RWPE2 (cell line): ENCODE measurements around the gene LRP2.
"Not testable (repeated sequence)": the region's sequence is repeated elsewhere in the genome, so short reads cannot be mapped to it uniquely, and the experiment has no call there.

ENCODE experiments used
- ATAC-seq: fragments of 200-7000 bp; cut with Tn5 transposase; 3 replicates; pipeline ENCODE4 v1.9.1; 2021; ENCODE audit warnings: low read depth
- DNase-seq: peaks from one replicate; pipeline ENCODE4 v3.0.0-alpha.2; 2020; ENCODE audit warnings: low spot score
- H3K27ac ChIP-seq: fragments of 450-650 bp; 2 replicates; pipeline ENCODE4 v1.5.1; 2017; ENCODE audit warnings: mild to moderate bottlenecking; ENCODE audit not compliant: poor library complexity, severe bottlenecking
- H3K27me3 ChIP-seq: fragments of 250-450 bp; sonication (Bioruptor Pico); 2 replicates; pipeline ENCODE4 v1.5.1; 2021; ENCODE audit warnings: mild to moderate bottlenecking, moderate library complexity; ENCODE audit not compliant: insufficient read depth, poor library complexity, severe bottlenecking
- H3K36me3 ChIP-seq: fragments of 250-450 bp; sonication (Bioruptor Pico); 2 replicates; pipeline ENCODE4 v1.5.1; 2020; ENCODE audit warnings: low read depth, mild to moderate bottlenecking, moderate library complexity
- H3K4me1 ChIP-seq: fragments of 250-450 bp; sonication (Bioruptor Pico); 2 replicates; pipeline ENCODE4 v1.5.1; 2021; ENCODE audit warnings: mild to moderate bottlenecking, moderate library complexity; ENCODE audit not compliant: insufficient read depth, poor library complexity, severe bottlenecking
- H3K4me3 ChIP-seq: fragments of 250-450 bp; sonication (Bioruptor Pico); 2 replicates; pipeline ENCODE4 v1.5.1; 2021; ENCODE audit warnings: mild to moderate bottlenecking, moderate library complexity; ENCODE audit not compliant: severe bottlenecking
- H3K9me3 ChIP-seq: fragments of 250-450 bp; sonication (Bioruptor Pico); 2 replicates; pipeline ENCODE4 v1.5.1; 2021; ENCODE audit warnings: mild to moderate bottlenecking, moderate library complexity; ENCODE audit not compliant: severe bottlenecking
- CTCF ChIP-seq: fragments of 450-650 bp; IDR thresholded peaks from one replicate; pipeline ENCODE4 v1.5.1; 2017; ENCODE audit warnings: mild to moderate bottlenecking, moderate library complexity; ENCODE audit not compliant: poor library complexity, severe bottlenecking

Gene LRP2

GRCh38 chr2:169323841-169324240, 38.5 kb downstream of the LRP2 start:
- Histone ChIP-seq H3K27ac (no peak overlapping the region), H3K36me3 (no peaks in the 10 kb centered on the region), H3K4me1 (no peaks in the 10 kb centered on the region), H3K9me3 (no peaks in the 10 kb centered on the region), H3K4me3 (no peak overlapping the region), H3K27me3 (peaks cover 24% of the 10 kb centered on the region)
- ATAC-seq (no peak), DNase-seq (no peak)
- no peak for TF ChIP-seq CTCF

- peaks cover 24% of the 10 kb centered on the region for H3K27me3 ChIP-seq
- DNase-seq (no peak), ATAC-seq (no peak)
- H3K4me1 ChIP-seq = no peaks in the 10 kb centered on the region
- no peaks in the 10 kb centered on the region for H3K36me3 ChIP-seq
- no peak overlapping the region for H3K4me3 ChIP-seq
- no peaks in the 10 kb centered on the region for H3K9me3 ChIP-seq
- no peak overlapping the region for H3K27ac ChIP-seq
- TF ChIP-seq CTCF = no peak
Measured at GRCh38 chr2:169320561-169320960, 41.8 kb downstream of the LRP2 start.

- no peak for TF ChIP-seq CTCF
- Histone ChIP-seq H3K36me3 (no peaks in the 10 kb centered on the region), H3K27ac (no peak overlapping the region), H3K27me3 (no peaks in the 10 kb centered on the region), H3K4me1 (no peaks in the 10 kb centered on the region), H3K4me3 (no peak overlapping the region), H3K9me3 (no peaks in the 10 kb centered on the region)
- DNase-seq (no peak), ATAC-seq (no peak)
Measured at GRCh38 chr2:169315357-169315756, 47.0 kb downstream of the LRP2 start.

- not testable (repeated sequence) for H3K4me3 ChIP-seq, H3K4me1 ChIP-seq, H3K27me3 ChIP-seq, DNase-seq, ATAC-seq, H3K9me3 ChIP-seq, H3K36me3 ChIP-seq, H3K27ac ChIP-seq
Measured at GRCh38 chr2:169308349-169308748, 54.0 kb downstream of the LRP2 start.

GRCh38 chr2:169304689-169305088, 57.6 kb downstream of the LRP2 start:
- not testable (repeated sequence) for H3K36me3 ChIP-seq, ATAC-seq, DNase-seq, H3K27me3 ChIP-seq, H3K9me3 ChIP-seq, H3K4me1 ChIP-seq, H3K27ac ChIP-seq, H3K4me3 ChIP-seq

GRCh38 chr2:169303579-169304305, 58.6 kb downstream of the LRP2 start:
- no peak overlapping the region for H3K4me3 ChIP-seq
- ATAC-seq (no peak), DNase-seq (no peak)
- no peaks in the 10 kb centered on the region for H3K4me1 ChIP-seq
- H3K9me3 ChIP-seq = no peaks in the 10 kb centered on the region
- no peaks in the 10 kb centered on the region for H3K36me3 ChIP-seq
- no peak overlapping the region for H3K27ac ChIP-seq
- H3K27me3 ChIP-seq = peaks cover 10% of the 10 kb centered on the region
- no peak for TF ChIP-seq CTCF
